ENCODE measurements around the gene TEX55. TPM values are rescaled to one million over a fixed set of nuclear protein-coding genes. Genes with fewer than 3 reads are reported as not detected.

Gene TEX55
- polyA plus RNA-seq, 1 experiment = not detected

GRCh38 chr3:119149484-119149883 is 3.5 kb downstream of the TEX55 start:
- POLR2A ChIA-PET = no interaction called here
- CTCF ChIA-PET = interaction anchor here (0.6 to 1.3 kb wide), 2 partner anchors 92 to 111 kb away, joined by 4 to 11 read pairs; partner anchors contain the start of gene B4GALT4

GRCh38 chr3:119156868-119157267 is 10.9 kb downstream of the TEX55 start:
- H3K27me3 ChIP-seq (ENCODE audit: control insufficient read depth, insufficient read depth, low read length) = no peaks in the 10 kb centered on the region
- no peaks in the 10 kb centered on the region for H3K36me3 ChIP-seq (ENCODE audit: control insufficient read depth, insufficient read depth, low read length)
- no peak for DNase-seq (ENCODE audit: low read depth)
- no peak for TF ChIP-seq CTCF (IDR thresholded peaks at IDR 0.05; ENCODE audit: insufficient read depth, low read depth, low read length)
- POLR2A ChIA-PET = no interaction called here
- H3K4me3 ChIP-seq (ENCODE audit: low read depth, low read length) = no peak overlapping the region
- CTCF ChIA-PET = interaction anchor here (1.4 kb wide), 1 partner anchor 11 kb away, joined by 3 read pairs; the partner anchor contains the start of gene TEX55

More at GRCh38 chr3:119149484-119149883, 3.5 kb downstream of the TEX55 start:
- H3K27me3 ChIP-seq (ENCODE audit: control insufficient read depth, insufficient read depth, low read length) = no peaks in the 10 kb centered on the region
- H3K4me3 ChIP-seq (ENCODE audit: low read depth, low read length) = no peak overlapping the region
- no peaks in the 10 kb centered on the region for H3K36me3 ChIP-seq (ENCODE audit: control insufficient read depth, insufficient read depth, low read length)
- DNase-seq (ENCODE audit: low read depth) = peak; percentile 21
- TF ChIP-seq CTCF (IDR thresholded peaks at IDR 0.05; ENCODE audit: insufficient read depth, low read depth, low read length) = no peak

DNA sequence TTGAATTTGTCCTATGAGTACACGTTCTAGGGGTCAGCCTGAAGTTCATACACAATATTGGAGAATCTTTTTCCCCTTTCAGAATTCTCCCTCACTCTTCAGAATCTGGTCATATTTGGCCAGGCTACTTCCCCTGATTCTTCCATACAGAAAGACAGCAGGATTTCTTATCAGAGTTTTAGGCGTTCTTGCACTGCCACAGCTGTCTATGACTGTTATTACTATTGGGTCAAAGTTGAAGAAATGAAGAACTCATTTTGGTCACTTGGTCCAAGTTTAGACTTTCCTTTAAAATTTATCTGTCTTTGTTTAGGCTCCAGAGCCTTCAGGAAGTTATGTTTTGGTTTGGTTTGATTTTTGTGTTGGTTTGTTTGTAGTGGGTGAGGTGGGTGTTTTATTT is 12.0 kb downstream of the TEX55 start:
- Histone ChIP-seq H3K4me3 (ENCODE audit: low read depth, low read length) (no peak overlapping the region), H3K36me3 (ENCODE audit: control insufficient read depth, insufficient read depth, low read length) (no peaks in the 10 kb centered on the region), H3K27me3 (ENCODE audit: control insufficient read depth, insufficient read depth, low read length) (no peaks in the 10 kb centered on the region)
- ChIA-PET POLR2A (no interaction called here), CTCF (no interaction called here)
- no peak for TF ChIP-seq CTCF (IDR thresholded peaks at IDR 0.05; ENCODE audit: insufficient read depth, low read depth, low read length)
- DNase-seq (ENCODE audit: low read depth) = no peak

DNA sequence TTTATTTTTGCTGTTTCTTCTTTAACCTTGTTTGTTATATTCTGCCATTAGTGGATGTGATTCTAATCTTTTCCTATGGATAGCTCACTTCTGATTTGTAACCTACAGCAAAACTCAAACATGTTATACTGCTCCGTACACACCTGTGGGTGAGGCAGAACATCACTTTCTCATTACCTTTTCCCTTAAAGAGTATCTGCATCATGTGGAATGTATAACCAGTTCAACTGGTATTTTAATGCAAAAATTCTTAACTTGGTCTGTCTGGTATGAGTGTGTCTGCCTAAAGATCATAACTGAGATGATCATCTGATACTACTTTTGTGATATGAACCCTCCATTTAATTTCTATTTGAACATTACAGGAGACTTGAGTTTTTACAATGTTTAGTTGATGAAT is 14.4 kb downstream of the TEX55 start:
- POLR2A ChIA-PET = no interaction called here
- no peaks in the 10 kb centered on the region for H3K27me3 ChIP-seq (ENCODE audit: control insufficient read depth, insufficient read depth, low read length)

DNA sequence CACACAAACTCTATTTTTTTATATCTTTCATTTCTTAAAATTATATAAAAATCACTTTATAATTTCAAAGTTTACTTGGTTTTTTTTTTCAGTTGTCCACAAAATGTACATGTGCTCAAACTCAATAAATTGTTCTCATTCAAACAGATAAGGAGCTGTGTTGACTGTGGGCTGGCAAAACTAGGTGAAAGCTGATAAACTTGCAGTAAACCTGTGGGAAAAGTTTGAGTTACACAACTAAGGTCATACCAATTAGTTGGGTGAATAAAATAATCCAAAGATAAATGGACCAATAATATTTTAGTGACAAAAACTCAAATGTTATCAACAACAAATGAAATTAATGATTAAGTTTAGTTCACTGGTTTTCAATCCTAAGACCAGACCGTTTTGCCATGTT is 14.8 kb downstream of the TEX55 start:
- POLR2A ChIA-PET = no interaction called here
- TF ChIP-seq CTCF (IDR thresholded peaks at IDR 0.05; ENCODE audit: insufficient read depth, low read depth, low read length) = no peak
- CTCF ChIA-PET = interaction anchor here (1.2 kb wide), 1 partner anchor 80 kb away, joined by 3 read pairs; no protein-coding TSS in a partner anchor
- H3K36me3 ChIP-seq (ENCODE audit: control insufficient read depth, insufficient read depth, low read length) = no peaks in the 10 kb centered on the region
- no peak overlapping the region for H3K4me3 ChIP-seq (ENCODE audit: low read depth, low read length)
- H3K27me3 ChIP-seq (ENCODE audit: control insufficient read depth, insufficient read depth, low read length) = no peaks in the 10 kb centered on the region
- no peak for DNase-seq (ENCODE audit: low read depth)

More for the DNA sequence above, 14.4 kb downstream of the TEX55 start:
- no peak overlapping the region for H3K4me3 ChIP-seq (ENCODE audit: low read depth, low read length)
- TF ChIP-seq CTCF (IDR thresholded peaks at IDR 0.05; ENCODE audit: insufficient read depth, low read depth, low read length) = no peak
- CTCF ChIA-PET = interaction anchor here (1.2 kb wide), 1 partner anchor 81 kb away, joined by 3 read pairs; no protein-coding TSS in a partner anchor
- no peaks in the 10 kb centered on the region for H3K36me3 ChIP-seq (ENCODE audit: control insufficient read depth, insufficient read depth, low read length)
- DNase-seq (ENCODE audit: low read depth) = no peak

Data from BJ (cell line).